ENCODE measurements around the gene TMEM62.

GRCh38 chr15:43221422-43221821 is 88.0 kb downstream of the TMEM62 start:
- TF ChIP-seq, protein P1, sequence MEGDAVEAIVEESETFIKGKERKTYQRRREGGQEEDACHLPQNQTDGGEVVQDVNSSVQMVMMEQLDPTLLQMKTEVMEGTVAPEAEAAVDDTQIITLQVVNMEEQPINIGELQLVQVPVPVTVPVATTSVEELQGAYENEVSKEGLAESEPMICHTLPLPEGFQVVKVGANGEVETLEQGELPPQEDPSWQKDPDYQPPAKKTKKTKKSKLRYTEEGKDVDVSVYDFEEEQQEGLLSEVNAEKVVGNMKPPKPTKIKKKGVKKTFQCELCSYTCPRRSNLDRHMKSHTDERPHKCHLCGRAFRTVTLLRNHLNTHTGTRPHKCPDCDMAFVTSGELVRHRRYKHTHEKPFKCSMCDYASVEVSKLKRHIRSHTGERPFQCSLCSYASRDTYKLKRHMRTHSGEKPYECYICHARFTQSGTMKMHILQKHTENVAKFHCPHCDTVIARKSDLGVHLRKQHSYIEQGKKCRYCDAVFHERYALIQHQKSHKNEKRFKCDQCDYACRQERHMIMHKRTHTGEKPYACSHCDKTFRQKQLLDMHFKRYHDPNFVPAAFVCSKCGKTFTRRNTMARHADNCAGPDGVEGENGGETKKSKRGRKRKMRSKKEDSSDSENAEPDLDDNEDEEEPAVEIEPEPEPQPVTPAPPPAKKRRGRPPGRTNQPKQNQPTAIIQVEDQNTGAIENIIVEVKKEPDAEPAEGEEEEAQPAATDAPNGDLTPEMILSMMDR (IDR thresholded peaks at IDR 0.05) = no peak
- TF ChIP-seq POLR2A (IDR thresholded peaks at IDR 0.05) = no peak

Data from right lobe of liver (tissue), 4 donors.